Retinal pigment epithelial cell (primary cell): Measurements from ENCODE around the gene PDE4D.

Experiments
- DNase-seq: peaks from one replicate; pipeline ENCODE4 v3.0.0-alpha.2; 2010; ENCODE audit warnings: low read depth
- H3K4me3 ChIP-seq: 2 replicates; pipeline ENCODE4 v1.5.1; 2011; ENCODE audit warnings: mild to moderate bottlenecking, low read length, control low read depth, moderate library complexity
- CTCF ChIP-seq: conservative IDR thresholded peaks from 2 replicates; pipeline ENCODE4 v1.5.1; 2011; ENCODE audit warnings: low read depth, low read length, control low read depth, inconsistent platforms

The PDE4D gene

GRCh38 chr5:59179704-59180103 lies 713.8 kb downstream of the PDE4D start:
- TF ChIP-seq CTCF, result no peak
- H3K4me3 ChIP-seq, result no peak overlapping the region
- no peak for DNase-seq

GRCh38 chr5:59178482-59178881 lies 715.0 kb downstream of the PDE4D start:
- DNase-seq, result no peak
- H3K4me3 ChIP-seq, result no peak overlapping the region
- no peak for TF ChIP-seq CTCF

- TF ChIP-seq CTCF, result no peak
- H3K4me3 ChIP-seq, result no peak overlapping the region
- DNase-seq, result no peak
These were observed 715.5 kb downstream of the PDE4D start for GRCh38 chr5:59178071-59178470.

GRCh38 chr5:59177644-59178043 lies 715.9 kb downstream of the PDE4D start:
- no peak overlapping the region for H3K4me3 ChIP-seq
- TF ChIP-seq CTCF, result no peak
- no peak for DNase-seq

- peak; percentile 52 for DNase-seq
- TF ChIP-seq CTCF, result peak; percentile 97
- H3K4me3 ChIP-seq, result no peak overlapping the region
These were observed 719.2 kb downstream of the PDE4D start for GRCh38 chr5:59174248-59174844.

GRCh38 chr5:59173578-59173977 lies 719.9 kb downstream of the PDE4D start:
- no peak overlapping the region for H3K4me3 ChIP-seq
- TF ChIP-seq CTCF, result peak; percentile 45
- no peak for DNase-seq

GRCh38 chr5:59171131-59171530 lies 722.4 kb downstream of the PDE4D start:
- no peak for TF ChIP-seq CTCF
- DNase-seq, result no peak
- H3K4me3 ChIP-seq, result no peak overlapping the region
